ENCODE data around the gene TNNI2. TPM values are rescaled to one million over a fixed set of nuclear protein-coding genes. Genes with fewer than 3 reads are reported as not detected.
"Not testable (repeated sequence)": the region's sequence is repeated elsewhere in the genome, so short reads cannot be mapped to it uniquely, and the experiment has no call there.

The TNNI2 gene
- total RNA-seq, 1 experiment from 2014 or later: 4.6 TPM

GRCh38 chr11:1873813-1874150 lies 35.0 kb downstream of the TNNI2 start:
- not testable (repeated sequence) for DNase-seq (ENCODE audit: low spot score)

GRCh38 chr11:1874441-1875092 lies 35.8 kb downstream of the TNNI2 start:
- not testable (repeated sequence) for DNase-seq (ENCODE audit: low spot score)

DNA sequence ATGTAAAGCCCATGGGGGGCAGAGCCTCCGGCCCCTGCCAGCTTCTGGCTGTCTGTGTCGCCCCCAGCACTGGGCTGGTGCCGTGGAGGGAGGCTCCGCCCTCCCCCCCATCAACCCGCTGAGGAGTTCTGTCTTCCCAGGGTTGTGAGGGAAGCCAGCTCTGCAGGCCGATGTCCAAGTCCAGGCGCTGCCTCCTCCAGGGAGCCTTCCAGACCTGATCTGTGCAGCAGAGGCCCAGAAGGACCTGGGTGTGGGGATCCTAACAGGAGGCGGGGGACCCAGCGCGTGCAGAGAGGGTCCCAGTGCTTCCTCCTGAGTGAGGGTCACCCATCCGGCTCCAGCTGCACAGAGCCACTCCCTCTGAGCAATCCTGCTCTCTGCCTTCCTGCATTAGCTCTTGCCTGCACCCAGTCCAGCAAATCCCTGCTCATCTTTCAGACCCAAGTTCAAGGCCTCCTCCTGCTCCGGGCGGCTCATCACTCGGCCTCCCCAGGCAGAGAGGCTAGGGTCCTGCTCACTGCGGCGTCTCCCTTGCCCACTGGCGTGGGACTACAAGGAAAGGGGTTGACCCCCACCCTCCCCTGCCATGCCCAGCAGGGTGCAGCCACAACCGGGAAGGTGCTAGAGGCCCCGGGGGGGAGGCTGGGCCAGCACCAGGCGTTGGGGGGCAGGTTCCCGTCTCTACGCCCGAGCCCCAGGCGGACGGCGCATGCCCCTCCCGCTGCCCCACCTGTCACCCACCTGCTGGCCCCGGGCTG lies 36.5 kb downstream of the TNNI2 start:
- DNase-seq (ENCODE audit: low spot score): no peak

DNA sequence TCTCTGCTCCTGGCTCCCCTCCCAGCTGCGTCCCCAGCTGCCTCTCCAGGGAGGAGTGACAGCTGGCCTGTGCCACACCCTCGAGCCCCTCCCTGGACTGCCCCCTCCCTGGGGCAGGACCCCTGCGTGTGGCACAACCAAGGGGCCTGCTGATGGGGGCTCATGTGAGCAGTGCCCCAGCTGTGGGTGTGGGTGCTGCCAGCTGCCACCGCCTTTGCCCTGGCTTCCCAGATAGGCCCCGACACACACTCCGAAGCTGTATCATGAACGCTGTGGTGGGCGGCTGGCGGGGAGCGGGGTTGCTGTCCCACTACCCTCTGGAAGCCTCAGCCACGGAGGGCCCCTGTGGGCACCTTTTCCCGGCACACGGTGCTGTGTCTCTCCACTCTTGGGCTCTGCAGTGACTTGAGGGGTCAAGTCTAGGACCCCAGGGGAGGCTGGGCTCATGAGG lies 37.1 kb downstream of the TNNI2 start:
- not testable (repeated sequence) for DNase-seq (ENCODE audit: low spot score)

DNA sequence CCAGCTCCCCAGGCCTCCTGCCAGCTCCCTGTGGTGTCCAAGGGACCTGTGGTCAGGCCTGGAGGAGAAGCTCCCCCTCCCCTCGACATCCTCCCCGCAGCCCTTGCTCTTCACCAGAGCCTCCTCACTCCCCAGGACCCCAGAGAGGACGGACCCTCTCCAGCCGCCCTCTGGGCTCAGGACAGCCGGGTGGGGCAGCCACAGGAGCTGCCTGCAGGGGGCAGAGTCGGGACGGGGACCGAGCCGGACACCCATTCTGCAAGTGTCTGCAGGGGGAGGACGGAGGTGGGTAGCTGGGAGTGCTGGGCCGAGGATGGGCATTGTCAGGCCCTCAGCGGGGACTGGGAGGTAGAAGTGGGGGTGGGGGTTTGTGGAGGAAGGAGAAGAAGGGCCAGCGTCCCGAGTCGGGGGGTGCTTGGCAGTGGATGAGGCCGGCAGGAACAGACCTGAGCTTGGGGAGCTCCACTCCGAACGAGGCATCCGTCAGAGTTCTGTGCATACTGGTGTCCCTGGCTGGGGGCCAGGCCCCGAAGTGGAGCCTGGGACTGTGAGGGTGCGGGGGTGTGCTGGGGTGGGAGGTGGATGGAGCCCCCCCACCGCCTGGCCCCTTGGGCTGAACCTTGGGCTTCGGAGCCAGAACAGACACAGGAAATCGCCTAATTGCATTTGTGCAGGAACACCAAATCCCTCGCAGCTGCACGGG lies 37.7 kb downstream of the TNNI2 start:
- DNase-seq (ENCODE audit: low spot score): peak; percentile 45

GRCh38 chr11:1877211-1878136 lies 38.7 kb downstream of the TNNI2 start:
- peak; percentile 53 for DNase-seq (ENCODE audit: low spot score)

GRCh38 chr11:1878137-1879031 lies 39.6 kb downstream of the TNNI2 start:
- no peak for DNase-seq (ENCODE audit: low spot score)

GRCh38 chr11:1879342-1879940 lies 40.7 kb downstream of the TNNI2 start:
- no peak for DNase-seq (ENCODE audit: low spot score)

DNA sequence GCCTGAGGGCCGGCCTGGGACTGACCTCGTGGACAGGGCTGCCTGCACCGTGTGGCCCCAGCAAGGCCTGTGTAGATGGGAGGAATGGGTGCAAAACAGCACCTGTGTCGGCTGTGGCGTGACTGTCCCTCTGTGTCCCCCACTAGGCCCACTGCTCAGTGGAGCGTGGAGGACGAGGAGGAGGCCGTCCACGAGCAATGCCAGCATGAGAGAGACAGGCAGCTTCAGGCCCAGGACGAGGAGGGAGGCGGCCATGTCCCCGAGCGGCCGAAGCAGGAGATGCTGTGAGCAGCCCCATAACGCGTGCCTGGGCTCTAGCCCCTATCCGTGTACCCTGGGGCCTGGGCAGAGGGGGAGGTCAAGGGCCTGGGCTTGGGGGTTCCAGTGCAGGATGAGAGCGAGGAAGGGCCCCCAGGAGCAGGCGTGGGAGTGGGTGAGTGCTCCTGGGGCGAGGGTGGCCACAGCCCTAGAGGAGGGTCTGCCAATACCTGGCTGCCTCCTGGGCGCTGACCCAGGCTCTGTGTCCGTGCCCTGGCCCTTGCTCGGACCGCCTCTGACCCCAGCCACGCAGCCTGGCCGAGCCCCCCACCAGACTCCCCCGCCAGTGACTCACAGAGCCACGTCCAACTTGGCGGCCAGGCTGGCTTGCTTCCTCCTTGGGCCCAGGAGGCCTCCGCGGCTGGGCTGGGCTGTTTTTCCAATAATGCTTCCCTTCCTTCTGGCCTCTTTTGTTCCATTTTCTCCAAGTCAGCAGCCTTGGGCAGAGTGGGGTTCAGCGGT lies 41.4 kb downstream of the TNNI2 start:
- no peak for DNase-seq (ENCODE audit: low spot score)

DNA sequence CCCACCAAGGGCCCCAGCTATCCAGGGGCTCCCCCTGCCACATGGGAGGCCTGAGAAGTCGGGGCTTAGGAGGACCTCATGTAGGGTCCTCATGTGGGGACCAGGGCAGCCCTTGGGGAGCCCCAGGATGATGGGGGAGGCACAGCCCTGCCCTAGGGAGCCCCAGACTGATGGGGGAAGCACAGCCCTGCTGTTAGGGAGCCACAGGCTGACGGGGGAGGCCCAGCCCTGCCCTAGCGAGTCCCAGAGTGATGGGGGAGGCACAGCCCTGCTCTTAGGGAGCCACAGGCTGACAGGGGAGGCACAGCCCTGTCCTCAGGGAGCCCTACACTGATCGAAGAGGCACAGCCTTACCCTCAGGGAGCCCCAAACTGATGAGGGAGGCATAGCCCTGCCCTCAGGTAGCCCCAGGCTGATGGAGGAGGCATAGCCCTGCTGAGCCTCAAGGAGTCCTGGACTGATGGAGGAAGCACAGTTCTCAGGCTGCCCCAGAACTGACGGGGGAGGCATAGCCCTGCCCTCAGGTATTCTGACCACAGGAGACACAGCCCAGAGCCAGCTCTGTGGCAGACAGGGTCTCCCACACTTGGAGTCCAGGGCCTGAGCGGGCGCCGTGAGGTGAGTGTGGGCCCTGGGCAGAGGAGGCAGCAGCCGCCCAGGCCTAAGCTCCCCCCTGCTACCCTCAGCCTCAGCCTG lies 42.1 kb downstream of the TNNI2 start:
- DNase-seq (ENCODE audit: low spot score): no peak

DNA sequence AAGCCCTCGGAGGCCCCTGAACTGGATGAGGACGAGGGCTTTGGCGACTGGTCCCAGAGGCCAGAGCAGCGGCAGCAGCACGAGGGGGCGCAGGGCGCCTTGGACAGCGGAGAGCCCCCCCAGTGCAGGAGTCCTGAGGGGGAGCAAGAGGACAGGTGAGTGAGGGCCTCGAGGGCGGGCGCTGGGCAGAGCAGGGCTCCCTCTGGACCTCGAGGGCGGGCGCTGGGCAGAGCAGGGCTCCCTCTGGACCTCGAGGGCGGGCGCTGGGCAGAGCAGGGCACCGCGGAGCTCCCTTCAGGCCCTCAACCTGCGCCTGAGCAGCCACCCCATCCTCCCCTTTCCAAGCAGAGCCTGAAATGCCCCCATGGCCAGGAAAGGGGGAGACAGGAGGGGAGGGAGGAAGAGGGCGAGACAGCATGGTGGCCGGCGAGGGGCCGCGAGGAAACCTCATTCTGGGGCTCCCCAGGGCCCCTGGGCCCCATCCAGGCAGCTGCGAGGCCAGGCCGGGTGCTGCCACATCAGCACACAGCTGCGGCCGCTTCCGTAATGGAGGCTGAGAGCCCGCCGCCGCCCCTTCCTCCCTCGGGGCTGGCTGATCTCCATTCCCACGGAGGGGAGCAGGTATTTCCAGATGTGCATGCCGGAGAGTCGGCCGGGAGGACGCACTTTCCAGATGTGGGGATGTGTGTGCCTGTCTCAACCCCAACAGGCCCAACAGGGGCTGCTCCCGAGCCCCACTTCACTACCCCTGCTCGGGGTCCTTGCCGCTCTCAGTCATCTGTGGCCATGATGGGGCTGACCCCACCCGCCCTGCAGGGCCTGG lies 42.9 kb downstream of the TNNI2 start:
- DNase-seq (ENCODE audit: low spot score): no peak

DNA sequence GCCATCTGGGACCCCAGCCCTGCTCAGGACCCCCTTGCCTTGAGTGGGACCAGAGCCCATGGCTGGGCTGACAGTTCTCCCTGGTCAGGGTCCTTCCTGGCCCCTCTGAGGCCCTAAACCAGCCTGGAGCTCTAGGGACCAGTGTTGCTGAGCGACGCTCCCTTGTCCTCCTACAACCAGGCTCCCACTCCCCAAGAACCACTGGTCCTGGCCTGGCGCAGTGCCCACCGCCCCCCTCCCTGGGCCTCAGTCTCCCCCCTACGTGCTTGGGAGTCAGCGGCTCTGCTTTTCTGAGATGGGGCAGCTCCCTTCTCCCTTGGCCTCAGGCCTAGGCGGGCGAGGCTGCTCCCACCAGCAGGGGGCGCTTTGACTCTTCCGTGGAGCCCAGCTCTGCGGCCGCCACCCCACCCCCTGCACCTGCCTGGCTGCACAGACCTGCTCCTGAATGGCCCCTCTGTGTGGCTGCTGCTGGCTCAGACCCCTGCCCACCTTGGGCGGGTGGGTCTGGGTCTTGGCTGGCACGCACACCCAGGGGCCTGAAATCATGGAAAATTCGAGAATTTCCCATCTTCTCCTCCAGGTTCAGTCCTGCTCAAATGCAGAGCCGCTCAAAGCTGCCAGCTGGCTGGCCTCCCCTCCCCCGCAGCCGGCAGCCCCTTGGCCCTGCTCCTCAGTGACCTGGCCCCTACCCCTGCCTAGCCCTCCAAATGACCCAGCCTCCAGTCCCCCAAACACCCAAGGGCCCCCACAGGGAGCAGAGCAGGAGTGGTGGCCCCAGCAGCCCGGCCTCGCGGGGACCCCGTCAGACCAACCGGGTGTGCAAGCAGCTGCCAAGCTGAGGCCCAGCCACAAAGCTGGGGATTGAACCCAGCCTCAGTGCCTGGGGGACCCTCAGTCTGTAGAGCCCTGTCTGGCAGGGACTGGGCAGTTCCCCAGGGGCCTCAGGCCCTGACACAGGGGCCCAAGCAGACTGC lies 43.8 kb downstream of the TNNI2 start:
- peak; percentile 86 for DNase-seq (ENCODE audit: low spot score)

- DNase-seq (ENCODE audit: low spot score): no peak
These were observed 44.8 kb downstream of the TNNI2 start for GRCh38 chr11:1883346-1884302.

DNA sequence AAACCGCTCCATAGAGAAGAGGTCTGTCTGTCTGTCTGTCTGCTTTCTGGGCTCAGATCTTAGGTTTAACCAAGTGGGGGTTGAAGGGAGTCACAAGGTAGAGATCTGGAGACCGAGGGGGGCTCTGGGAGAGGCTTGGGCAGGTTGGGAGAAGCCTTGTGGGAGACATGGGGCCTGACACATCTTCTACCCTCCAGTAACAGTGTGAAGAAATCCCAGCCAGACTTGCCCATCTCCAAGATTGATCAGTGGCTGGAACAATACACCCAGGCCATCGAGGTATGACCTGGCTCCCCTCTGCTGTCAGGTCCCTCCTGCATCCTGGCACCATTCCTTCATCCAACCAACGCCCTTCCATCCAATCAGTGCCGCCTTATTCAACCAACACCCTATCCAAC lies 45.5 kb downstream of the TNNI2 start:
- no peak for DNase-seq (ENCODE audit: low spot score)

DNA sequence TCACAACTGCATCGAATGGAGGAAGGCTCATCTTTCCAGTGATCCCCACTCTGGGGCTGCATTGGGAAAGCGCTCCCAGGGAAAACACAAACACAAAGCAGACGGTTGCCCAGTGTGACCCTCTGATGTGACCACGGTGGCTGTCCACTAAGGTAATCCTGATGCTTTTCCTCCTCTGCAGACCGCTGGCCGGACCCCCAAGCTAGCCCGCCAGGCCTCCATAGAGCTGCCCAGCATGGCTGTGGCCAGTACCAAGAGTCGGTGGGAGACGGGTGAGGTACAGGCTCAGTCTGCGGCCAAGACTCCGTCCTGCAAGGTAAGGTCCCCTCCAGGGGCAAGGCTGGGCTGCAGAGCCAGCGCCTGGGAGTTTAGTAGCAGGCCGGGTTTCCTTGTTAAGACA lies 47.8 kb downstream of the TNNI2 start:
- not testable (repeated sequence) for DNase-seq (ENCODE audit: low spot score)
